HepG2 (cell line): ENCODE results near the gene TSPYL1.

ENCODE experiments used
- BHLHE40 ChIP-seq: IDR thresholded peaks from 2 replicates; pipeline ENCODE4 v1.6.1; 2011; ENCODE audit warnings: low read length, improper control_type of control experiment
- BRCA1 ChIP-seq: sonication (generic); formaldehyde crosslinking; IDR thresholded peaks from 2 replicates; pipeline ENCODE4 v1.4.0; 2020; ENCODE audit warnings: missing genetic modification reagents
- GTF2F1 ChIP-seq: fragments of 150-350 bp; IDR thresholded peaks from 2 replicates; pipeline ENCODE4 v1.6.1; 2014; ENCODE audit warnings: low read length
- HIVEP1 ChIP-seq: sonication (generic); formaldehyde crosslinking; IDR thresholded peaks from 2 replicates; pipeline ENCODE4 v1.4.0; 2020; ENCODE audit warnings: mild to moderate bottlenecking, missing genetic modification reagents
- POLR2A ChIP-seq, 2 experiments: IDR thresholded peaks; 2 replicates each; pipeline ENCODE4 v1.6.1; 2011; ENCODE audit warnings: low read depth in 2 of 2, low read length in 2 of 2, mild to moderate bottlenecking in 1 of 2, moderate library complexity in 1 of 2; ENCODE audit not compliant: insufficient read depth in 1 of 2
- POLR2AphosphoS5 ChIP-seq: IDR thresholded peaks from 2 replicates; pipeline ENCODE4 v1.6.1; 2012; ENCODE audit warnings: low read depth, low read length
- TBX3 ChIP-seq: fragments of 450-650 bp; IDR thresholded peaks from 2 replicates; pipeline ENCODE4 v1.6.1; 2017; ENCODE audit warnings: antibody characterized with exemption, mild to moderate bottlenecking, inconsistent platforms, borderline replicate concordance
- TF ChIP-seq, protein P1 (sequence below): sonication (generic); formaldehyde crosslinking; IDR thresholded peaks from 2 replicates; pipeline ENCODE4 v1.5.0; 2020; ENCODE audit warnings: mild to moderate bottlenecking, missing genetic modification reagents, moderate library complexity
- TF ChIP-seq, protein P2 (sequence below): sonication (generic); formaldehyde crosslinking; conservative IDR thresholded peaks from 2 replicates; pipeline ENCODE4 v1.8.0; 2022; ENCODE audit warnings: mild to moderate bottlenecking, moderate library complexity, missing genetic modification reagents

DNA sequence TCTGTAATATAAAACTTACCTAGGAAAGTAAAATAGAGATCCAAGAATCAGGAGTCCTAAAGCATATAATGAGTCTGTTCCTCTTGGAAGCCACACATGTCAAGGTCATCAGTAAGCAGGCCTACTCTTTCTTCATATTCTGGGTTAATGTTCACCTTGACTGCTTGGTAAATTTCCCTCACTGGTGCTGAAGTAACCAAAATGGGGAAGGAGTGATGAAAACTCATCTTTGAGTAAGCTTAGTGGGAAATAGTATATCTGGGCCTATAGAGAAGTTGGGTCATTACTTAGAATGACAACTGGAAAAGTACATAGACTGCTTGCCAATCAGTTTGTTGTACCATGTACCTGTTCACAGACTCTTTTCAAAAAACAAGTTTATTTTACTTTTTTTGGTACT lies 32.4 kb downstream of the TSPYL1 start:
- TF ChIP-seq HIVEP1 (CRISPR knock-in tag) (no peak), TBX3 (no peak), BHLHE40 (no peak), POLR2A (IDR thresholded peaks at IDR 0.05; ENCODE audit: insufficient read depth in 1 of 2, low read depth in 2 of 2, low read length in 2 of 2) (no peak), POLR2AphosphoS5 (no peak), BRCA1 (CRISPR knock-in tag) (no peak), GTF2F1 (no peak)
- TF ChIP-seq, protein P1, sequence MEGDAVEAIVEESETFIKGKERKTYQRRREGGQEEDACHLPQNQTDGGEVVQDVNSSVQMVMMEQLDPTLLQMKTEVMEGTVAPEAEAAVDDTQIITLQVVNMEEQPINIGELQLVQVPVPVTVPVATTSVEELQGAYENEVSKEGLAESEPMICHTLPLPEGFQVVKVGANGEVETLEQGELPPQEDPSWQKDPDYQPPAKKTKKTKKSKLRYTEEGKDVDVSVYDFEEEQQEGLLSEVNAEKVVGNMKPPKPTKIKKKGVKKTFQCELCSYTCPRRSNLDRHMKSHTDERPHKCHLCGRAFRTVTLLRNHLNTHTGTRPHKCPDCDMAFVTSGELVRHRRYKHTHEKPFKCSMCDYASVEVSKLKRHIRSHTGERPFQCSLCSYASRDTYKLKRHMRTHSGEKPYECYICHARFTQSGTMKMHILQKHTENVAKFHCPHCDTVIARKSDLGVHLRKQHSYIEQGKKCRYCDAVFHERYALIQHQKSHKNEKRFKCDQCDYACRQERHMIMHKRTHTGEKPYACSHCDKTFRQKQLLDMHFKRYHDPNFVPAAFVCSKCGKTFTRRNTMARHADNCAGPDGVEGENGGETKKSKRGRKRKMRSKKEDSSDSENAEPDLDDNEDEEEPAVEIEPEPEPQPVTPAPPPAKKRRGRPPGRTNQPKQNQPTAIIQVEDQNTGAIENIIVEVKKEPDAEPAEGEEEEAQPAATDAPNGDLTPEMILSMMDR = no peak
- TF ChIP-seq, protein P2, sequence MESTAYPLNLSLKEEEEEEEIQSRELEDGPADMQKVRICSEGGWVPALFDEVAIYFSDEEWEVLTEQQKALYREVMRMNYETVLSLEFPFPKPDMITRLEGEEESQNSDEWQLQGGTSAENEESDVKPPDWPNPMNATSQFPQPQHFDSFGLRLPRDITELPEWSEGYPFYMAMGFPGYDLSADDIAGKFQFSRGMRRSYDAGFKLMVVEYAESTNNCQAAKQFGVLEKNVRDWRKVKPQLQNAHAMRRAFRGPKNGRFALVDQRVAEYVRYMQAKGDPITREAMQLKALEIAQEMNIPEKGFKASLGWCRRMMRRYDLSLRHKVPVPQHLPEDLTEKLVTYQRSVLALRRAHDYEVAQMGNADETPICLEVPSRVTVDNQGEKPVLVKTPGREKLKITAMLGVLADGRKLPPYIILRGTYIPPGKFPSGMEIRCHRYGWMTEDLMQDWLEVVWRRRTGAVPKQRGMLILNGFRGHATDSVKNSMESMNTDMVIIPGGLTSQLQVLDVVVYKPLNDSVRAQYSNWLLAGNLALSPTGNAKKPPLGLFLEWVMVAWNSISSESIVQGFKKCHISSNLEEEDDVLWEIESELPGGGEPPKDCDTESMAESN = no peak
